Measurements from ENCODE around the gene EIF4G2.

Gene EIF4G2

GRCh38 chr11:10808553-10809372, at the start of gene EIF4G2:
Gene EIF4G2, minus strand, starts transcription at chr11:10808926.
- H3K4me3 ChIP-seq (replicated peaks in 1 of 2; ENCODE audit: low read depth in 2 of 2, low read length in 2 of 2), result peak within 1 kb of the TSS; percentile 86 to 90
- peak; percentile 99 for DNase-seq (ENCODE audit: low read depth in 2 of 2)
- TF ChIP-seq CTCF (IDR thresholded peaks at IDR 0.05; ENCODE audit: low read depth, low read length), result no peak

GRCh38 chr11:10857709-10858438, 49.1 kb upstream of the EIF4G2 start, which contains the start of gene ZBED5:
Gene ZBED5, minus strand, starts transcription at chr11:10858053. Its CDS starts 3,108 bp downstream, at chr11:10854945.
- TF ChIP-seq CTCF (IDR thresholded peaks at IDR 0.05; ENCODE audit: low read depth, low read length), result no peak
- peak within 1 kb of the TSS; percentile 91 to 97 for H3K4me3 ChIP-seq (replicated peaks in 1 of 2; ENCODE audit: low read depth in 2 of 2, low read length in 2 of 2)
- DNase-seq (ENCODE audit: low read depth in 2 of 2), result peak; percentile 98

GRCh38 chr11:10857459-10857708, 48.7 kb upstream of the EIF4G2 start:
- DNase-seq (ENCODE audit: low read depth in 2 of 2), result no peak
- H3K4me3 ChIP-seq (replicated peaks in 1 of 2; ENCODE audit: low read depth in 2 of 2, low read length in 2 of 2), result peak overlapping the region; percentile 91 to 97
- no peak for TF ChIP-seq CTCF (IDR thresholded peaks at IDR 0.05; ENCODE audit: low read depth, low read length)

GRCh38 chr11:10856689-10857458, 48.1 kb upstream of the EIF4G2 start:
- H3K4me3 ChIP-seq (replicated peaks in 1 of 2; ENCODE audit: low read depth in 2 of 2, low read length in 2 of 2), result peak overlapping the region; percentile 91 to 97
- TF ChIP-seq CTCF (IDR thresholded peaks at IDR 0.05; ENCODE audit: low read depth, low read length), result no peak
- peak; percentile 36 to 47 for DNase-seq (ENCODE audit: low read depth in 2 of 2)

- no peak for TF ChIP-seq CTCF (IDR thresholded peaks at IDR 0.05; ENCODE audit: low read depth, low read length)
- H3K4me3 ChIP-seq (replicated peaks in 1 of 2; ENCODE audit: low read depth in 2 of 2, low read length in 2 of 2), result no peak overlapping the region
These were observed 46.6 kb upstream of the EIF4G2 start for GRCh38 chr11:10855295-10855694.

GRCh38 chr11:10847960-10848860, 39.5 kb upstream of the EIF4G2 start:
- no peak for DNase-seq (ENCODE audit: low read depth in 2 of 2)
- TF ChIP-seq CTCF (IDR thresholded peaks at IDR 0.05; ENCODE audit: low read depth, low read length), result no peak
- no peak overlapping the region for H3K4me3 ChIP-seq (replicated peaks in 1 of 2; ENCODE audit: low read depth in 2 of 2, low read length in 2 of 2)

More at GRCh38 chr11:10855295-10855694, 46.6 kb upstream of the EIF4G2 start:
- no peak for DNase-seq (ENCODE audit: low read depth in 2 of 2)

All from cardiac fibroblast (primary cell).